Activated naive CD8-positive, alpha-beta T cell treated with anti-CD3 and anti-CD28 coated beads for 36 hours (primary cell): ENCODE data around the gene DKKL1. TPM values are rescaled to one million over a fixed set of nuclear protein-coding genes. Genes with fewer than 3 reads are reported as not detected.
"Not testable (repeated sequence)": the region's sequence is repeated elsewhere in the genome, so short reads cannot be mapped to it uniquely, and the experiment has no call there.

Source experiments
- DNase-seq: peaks from one replicate; pipeline ENCODE4 v3.0.0; 2021
- H3K27ac Mint-ChIP-seq: one replicate; pipeline ENCODE4 v1.8.0; 2022; ENCODE audit warnings: mild to moderate bottlenecking, moderate library complexity, mixed read lengths
- H3K27me3 Mint-ChIP-seq: one replicate; pipeline ENCODE4 v1.8.0; 2022; ENCODE audit warnings: mild to moderate bottlenecking, mixed read lengths
- H3K36me3 Mint-ChIP-seq: one replicate; pipeline ENCODE4 v1.8.0; 2021; ENCODE audit warnings: mild to moderate bottlenecking, mixed read lengths
- H3K4me1 Mint-ChIP-seq: one replicate; pipeline ENCODE4 v1.8.0; 2021; ENCODE audit warnings: mixed read lengths
- H3K4me3 Mint-ChIP-seq: one replicate; pipeline ENCODE4 v1.8.0; 2022; ENCODE audit warnings: mild to moderate bottlenecking, moderate library complexity, mixed read lengths
- H3K9me3 Mint-ChIP-seq: one replicate; pipeline ENCODE4 v1.8.0; 2022; ENCODE audit warnings: mixed read lengths
- total RNA-seq, 2 experiments: library from RNA; stranded (reverse); gene quantifications; one replicate each; pipeline ENCODE4 v1.2.3, GENCODE V29; 2021

Gene DKKL1
- total RNA-seq = not detected

DNA sequence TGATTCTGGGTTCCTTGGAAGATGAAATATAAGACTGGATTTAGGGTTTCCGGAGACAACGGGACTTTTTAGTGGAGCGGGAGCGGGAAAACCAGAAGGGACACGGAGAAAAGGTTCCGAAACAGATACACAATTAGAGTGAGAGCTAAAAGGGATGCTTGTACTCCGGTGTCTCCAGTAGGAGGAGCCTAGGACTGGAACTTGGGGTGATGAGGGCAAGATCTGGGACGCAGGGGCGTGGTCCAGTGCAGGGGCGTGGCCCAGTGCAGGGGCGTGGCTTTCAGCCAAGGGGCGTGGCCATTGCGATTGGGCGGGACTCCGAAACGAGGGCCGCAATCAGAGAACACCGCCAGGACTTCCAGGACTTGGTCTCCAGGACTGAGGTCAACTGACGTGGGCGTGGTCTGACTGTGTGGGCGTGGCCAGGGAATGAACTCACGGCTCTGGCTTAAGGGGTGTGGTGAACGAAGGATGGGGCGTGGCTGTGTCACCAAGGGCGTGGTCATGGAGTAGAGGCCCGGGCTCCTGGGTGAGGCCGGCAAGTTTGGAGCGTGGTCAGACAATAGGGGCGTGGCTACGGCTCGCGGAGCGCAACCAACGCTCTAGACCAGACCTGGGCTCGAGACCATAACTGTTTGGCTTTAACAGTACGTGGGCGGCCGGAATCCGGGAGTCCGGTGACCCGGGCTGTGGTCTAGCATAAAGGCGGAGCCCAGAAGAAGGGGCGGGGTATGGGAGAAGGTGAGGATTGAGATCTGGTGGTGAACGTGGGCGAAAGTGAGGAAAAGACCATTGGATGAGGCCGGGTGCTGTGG, at the start of gene DKKL1:
Gene DKKL1, plus strand, starts transcription at position 610 of the 815 bp plus-strand sequence. Its CDS starts 122 bp downstream, at position 732.
- peak; percentile 81 for DNase-seq
- no peaks in the 10 kb centered on the region for H3K9me3 Mint-ChIP-seq
- peaks cover 6% of the 10 kb centered on the region for H3K4me1 Mint-ChIP-seq
- H3K4me3 Mint-ChIP-seq = peak within 1 kb of the TSS; percentile 25
- H3K36me3 Mint-ChIP-seq = no peaks in the 10 kb centered on the region
- no peak within 1 kb of the TSS for H3K27ac Mint-ChIP-seq
- peaks cover 7% of the 10 kb centered on the region for H3K27me3 Mint-ChIP-seq

DNA sequence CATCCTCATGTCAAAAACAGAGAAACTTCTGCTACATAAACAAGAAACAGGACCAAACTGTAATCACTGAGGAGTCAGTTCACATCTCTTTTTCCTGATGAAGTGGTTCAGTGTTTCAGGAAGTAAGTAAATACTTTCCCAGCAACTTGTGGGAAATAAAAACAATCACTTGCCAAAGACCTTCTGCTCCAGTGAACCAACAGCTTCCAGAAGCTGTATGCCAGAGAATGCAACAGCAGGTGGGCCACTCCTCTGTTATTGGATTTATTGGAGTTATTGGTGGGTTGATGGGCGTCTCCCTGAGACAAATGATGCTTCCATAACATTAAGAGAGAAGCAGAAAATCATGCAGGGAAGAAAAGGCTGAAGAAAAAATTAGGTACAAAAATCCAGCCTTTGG, 48.6 kb upstream of the DKKL1 start:
- peaks cover 12% of the 10 kb centered on the region for H3K9me3 Mint-ChIP-seq
- no peak for DNase-seq
- H3K27me3 Mint-ChIP-seq = no peaks in the 10 kb centered on the region
- H3K27ac Mint-ChIP-seq = no peak overlapping the region
- H3K4me1 Mint-ChIP-seq = peaks cover 15% of the 10 kb centered on the region
- H3K36me3 Mint-ChIP-seq = peaks cover 19% of the 10 kb centered on the region
- no peak overlapping the region for H3K4me3 Mint-ChIP-seq

DNA sequence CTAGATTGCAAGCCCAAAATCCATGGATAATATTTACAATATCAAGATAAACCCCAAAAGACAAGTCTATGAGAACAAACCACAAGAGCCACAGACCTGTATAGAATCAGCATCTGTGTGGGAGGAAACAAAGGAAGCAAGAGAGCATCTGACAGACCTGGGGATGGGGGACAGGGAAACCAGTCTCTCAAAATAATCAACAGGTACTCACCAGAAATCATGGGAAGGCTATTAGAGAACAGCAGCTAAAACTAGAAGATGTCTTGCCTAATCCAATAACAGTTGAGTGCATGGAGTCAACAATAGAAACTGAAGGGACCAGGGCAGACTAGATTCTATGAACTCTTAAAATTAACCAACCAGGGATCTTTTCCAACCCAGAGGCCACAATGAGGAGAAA, 47.4 kb upstream of the DKKL1 start:
- DNase-seq = no peak
- no peak overlapping the region for H3K4me3 Mint-ChIP-seq
- H3K27ac Mint-ChIP-seq = no peak overlapping the region
- H3K4me1 Mint-ChIP-seq = peaks cover 11% of the 10 kb centered on the region
- no peaks in the 10 kb centered on the region for H3K27me3 Mint-ChIP-seq
- H3K9me3 Mint-ChIP-seq = peaks cover 12% of the 10 kb centered on the region
- peaks cover 24% of the 10 kb centered on the region for H3K36me3 Mint-ChIP-seq

DNA sequence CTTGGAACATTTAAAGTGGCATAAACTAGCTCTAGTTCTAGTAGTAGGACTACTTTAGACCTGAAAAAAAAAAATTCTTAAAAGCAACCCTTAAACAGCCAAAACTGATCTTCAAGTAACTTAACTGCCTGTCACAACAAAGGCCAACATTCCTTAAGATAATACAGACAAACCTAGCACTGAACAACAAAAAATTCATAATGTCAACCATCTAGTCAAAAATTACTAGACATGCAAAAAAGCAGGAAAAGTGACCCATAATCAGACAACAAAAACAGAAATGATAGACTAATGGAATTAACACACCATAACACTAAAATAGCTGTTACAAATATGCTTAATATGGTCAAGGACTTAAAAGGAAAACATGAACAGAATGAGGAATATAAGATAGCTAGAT, 45.4 kb upstream of the DKKL1 start:
- no peak overlapping the region for H3K4me3 Mint-ChIP-seq
- no peaks in the 10 kb centered on the region for H3K27me3 Mint-ChIP-seq
- peaks cover 35% of the 10 kb centered on the region for H3K36me3 Mint-ChIP-seq
- peaks cover 7% of the 10 kb centered on the region for H3K4me1 Mint-ChIP-seq
- DNase-seq = no peak
- H3K27ac Mint-ChIP-seq = no peak overlapping the region
- H3K9me3 Mint-ChIP-seq = peaks cover 17% of the 10 kb centered on the region

DNA sequence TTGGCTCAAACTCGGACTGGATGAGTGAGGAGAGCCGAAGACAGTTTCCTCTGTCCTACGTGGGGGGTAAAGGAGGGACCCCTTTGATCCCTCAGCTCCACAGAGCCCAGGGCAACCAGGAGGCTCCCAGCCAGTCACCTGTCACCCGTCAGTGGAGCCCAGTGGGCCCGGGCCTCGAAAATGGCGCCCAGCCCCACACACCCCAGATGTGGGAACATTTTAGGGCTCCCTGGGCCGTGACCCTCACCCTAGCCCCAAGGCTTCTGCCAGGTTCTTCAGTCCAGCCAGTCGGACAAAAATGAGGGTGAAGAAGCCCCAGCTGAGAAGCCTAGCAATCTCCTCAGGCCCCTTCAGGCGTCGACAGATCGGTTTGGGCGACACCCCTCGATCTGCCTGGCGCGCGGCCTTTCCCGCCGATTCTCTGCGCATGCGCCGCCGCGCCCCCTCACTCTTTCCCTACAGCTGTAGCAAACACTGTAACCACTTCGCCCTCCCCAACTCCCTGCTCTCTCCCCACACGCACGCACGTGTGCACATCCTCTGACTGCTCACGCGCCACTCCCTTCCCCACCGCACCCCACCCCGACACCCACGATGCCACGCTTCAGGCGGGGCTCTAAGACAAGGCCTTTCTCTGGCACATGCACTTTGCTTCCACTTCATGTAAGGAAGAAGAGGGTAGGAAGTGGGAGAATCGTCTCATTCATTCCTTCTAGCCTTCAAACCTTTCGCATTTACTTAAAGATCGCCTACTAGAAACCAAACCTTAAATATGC, 38.7 kb upstream of the DKKL1 start, which contains the start of gene SLC6A16:
Gene SLC6A16, minus strand, starts transcription at position 391 of the 776 bp plus-strand sequence. CDS start 13,844 bp downstream, outside the sequence.
- H3K27ac Mint-ChIP-seq = no peak within 1 kb of the TSS
- DNase-seq = no peak
- peaks cover 6% of the 10 kb centered on the region for H3K9me3 Mint-ChIP-seq
- H3K27me3 Mint-ChIP-seq = no peaks in the 10 kb centered on the region
- peaks cover 22% of the 10 kb centered on the region for H3K36me3 Mint-ChIP-seq
- peaks cover 22% of the 10 kb centered on the region for H3K4me1 Mint-ChIP-seq
- no peak within 1 kb of the TSS for H3K4me3 Mint-ChIP-seq

DNA sequence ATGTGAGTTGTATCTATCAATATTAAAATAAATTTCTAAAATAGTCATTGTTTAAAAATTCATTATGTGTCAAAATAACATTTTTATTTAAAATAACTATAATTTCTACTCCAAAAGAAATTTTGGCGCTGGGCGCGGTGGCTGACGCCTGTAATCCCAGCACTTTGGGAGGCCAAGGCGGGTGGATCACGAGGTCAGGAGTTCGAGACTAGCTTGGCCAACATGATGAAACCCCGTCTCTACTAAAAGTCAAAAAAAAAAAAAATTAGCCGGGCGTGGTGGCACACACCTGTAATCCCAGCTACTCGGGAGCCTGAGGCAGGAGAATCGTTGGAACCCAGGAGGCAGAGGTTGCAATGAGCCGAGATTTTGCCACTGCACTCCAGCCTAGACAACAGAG, 37.9 kb upstream of the DKKL1 start:
- H3K4me3 Mint-ChIP-seq, H3K27me3 Mint-ChIP-seq, H3K27ac Mint-ChIP-seq, DNase-seq, H3K9me3 Mint-ChIP-seq: not testable (repeated sequence)
- H3K4me1 Mint-ChIP-seq = peaks cover 26% of the 10 kb centered on the region
- H3K36me3 Mint-ChIP-seq = peaks cover 25% of the 10 kb centered on the region

DNA sequence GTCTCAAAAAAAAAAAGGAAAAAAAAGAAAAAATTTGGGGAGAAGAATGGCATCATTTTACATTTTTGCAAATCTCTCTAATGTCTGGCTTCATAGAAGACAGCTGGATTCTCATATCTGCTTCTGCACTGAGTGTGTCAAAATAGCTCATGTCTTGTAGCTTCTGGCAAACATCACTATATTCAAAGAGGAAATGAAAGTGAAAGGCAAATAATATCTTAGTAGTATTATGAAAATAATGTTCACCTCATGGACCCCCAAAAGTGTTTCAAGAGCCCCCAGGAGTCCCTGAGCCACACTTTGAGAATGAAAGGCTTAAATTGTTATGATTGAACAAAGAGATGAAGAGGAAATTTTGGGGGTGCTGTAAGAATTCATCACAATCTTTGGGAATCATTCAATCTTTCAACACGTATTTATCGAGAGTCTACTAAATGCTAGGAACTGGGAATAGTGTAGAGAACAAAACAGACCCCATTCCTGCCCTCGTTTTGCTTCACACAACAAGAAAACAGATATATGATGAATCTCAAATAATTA, 37.4 kb upstream of the DKKL1 start:
- peaks cover 29% of the 10 kb centered on the region for H3K4me1 Mint-ChIP-seq
- peaks cover 6% of the 10 kb centered on the region for H3K9me3 Mint-ChIP-seq
- peaks cover 22% of the 10 kb centered on the region for H3K36me3 Mint-ChIP-seq
- no peak for DNase-seq
- no peak overlapping the region for H3K4me3 Mint-ChIP-seq
- H3K27me3 Mint-ChIP-seq = no peaks in the 10 kb centered on the region
- peak overlapping the region; percentile 66 for H3K27ac Mint-ChIP-seq

DNA sequence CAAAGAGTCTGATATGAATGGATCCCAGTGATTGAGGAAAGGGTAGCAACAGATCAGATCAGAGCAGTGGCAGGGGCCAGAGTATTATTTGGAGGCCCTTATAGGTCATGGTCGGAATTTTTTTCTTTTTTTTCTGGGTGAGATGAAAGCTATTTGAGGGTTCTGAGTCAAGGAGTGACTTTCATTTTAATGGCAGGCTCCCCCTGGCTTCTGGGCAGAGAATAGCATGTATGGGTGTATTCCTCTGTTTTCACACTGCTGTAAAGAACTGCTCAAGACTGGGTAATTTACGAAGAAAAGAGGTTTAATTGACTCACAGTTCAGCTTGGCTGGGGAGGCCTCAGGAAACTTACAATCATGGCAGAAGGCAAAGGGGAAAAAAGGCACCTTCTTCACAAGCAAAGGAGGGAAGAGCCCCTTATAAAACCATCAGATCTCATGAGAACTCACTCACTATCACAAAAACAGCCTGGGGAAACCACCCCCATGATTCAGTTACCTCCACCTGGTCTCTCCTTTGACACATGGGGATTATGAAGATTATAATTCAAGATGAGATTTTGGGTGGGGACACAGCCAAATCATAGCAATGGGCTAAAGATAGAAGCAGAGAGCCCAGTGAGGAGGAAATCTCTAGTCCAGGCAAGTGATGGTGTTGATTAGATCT, 35.7 kb upstream of the DKKL1 start:
- Mint-ChIP-seq H3K36me3 (peaks cover 13% of the 10 kb centered on the region), H3K4me1 (peaks cover 38% of the 10 kb centered on the region), H3K9me3 (no peaks in the 10 kb centered on the region), H3K27ac (peak overlapping the region; percentile 7), H3K4me3 (no peak overlapping the region), H3K27me3 (no peaks in the 10 kb centered on the region)
- peak; percentile 50 for DNase-seq

DNA sequence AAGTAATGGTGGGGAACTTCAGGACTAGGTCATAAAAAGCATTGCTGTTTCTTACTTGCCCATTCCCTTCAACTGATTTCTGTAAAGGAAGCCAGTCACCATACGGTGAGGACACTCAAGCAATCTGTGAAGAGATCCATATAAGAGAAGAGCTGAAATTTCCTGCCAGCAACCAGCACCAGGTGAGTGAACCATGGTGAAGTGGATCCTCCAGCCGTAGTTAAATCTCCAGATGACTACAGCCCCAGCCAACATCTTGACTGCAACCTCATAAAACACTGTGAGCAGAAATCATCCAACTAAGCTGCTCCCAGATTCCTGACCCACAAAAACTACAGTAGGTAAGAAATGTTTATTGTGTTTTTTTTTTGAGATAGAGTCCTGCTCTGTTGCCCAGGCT, 34.9 kb upstream of the DKKL1 start:
- no peak overlapping the region for H3K27ac Mint-ChIP-seq
- no peak for DNase-seq
- no peak overlapping the region for H3K4me3 Mint-ChIP-seq
- H3K36me3 Mint-ChIP-seq = peaks cover 12% of the 10 kb centered on the region
- no peaks in the 10 kb centered on the region for H3K27me3 Mint-ChIP-seq
- peaks cover 44% of the 10 kb centered on the region for H3K4me1 Mint-ChIP-seq
- no peaks in the 10 kb centered on the region for H3K9me3 Mint-ChIP-seq

DNA sequence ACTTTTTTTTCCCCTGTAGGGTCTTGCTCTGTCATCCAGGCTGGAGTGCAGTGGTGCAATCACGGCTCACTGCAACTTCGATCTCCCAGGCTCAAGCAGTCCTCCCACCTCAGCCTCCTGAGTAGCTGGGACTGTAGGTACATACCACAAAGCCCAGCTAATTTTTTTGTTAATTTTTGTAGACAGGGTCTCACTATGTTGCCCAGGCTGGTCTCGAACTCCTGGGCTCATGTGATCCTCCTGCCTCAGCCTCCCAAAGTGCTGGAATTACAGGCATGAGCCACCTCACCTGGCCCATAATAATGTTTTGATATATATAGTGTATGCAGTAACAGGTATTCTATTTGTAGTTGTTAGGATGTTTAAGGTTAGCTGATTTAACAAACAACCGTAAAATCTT, 32.5 kb upstream of the DKKL1 start:
- Mint-ChIP-seq H3K27ac (peak overlapping the region; percentile 59), H3K4me1 (peaks cover 51% of the 10 kb centered on the region), H3K36me3 (peaks cover 12% of the 10 kb centered on the region)
- H3K27me3 Mint-ChIP-seq, DNase-seq, H3K9me3 Mint-ChIP-seq, H3K4me3 Mint-ChIP-seq: not testable (repeated sequence)

DNA sequence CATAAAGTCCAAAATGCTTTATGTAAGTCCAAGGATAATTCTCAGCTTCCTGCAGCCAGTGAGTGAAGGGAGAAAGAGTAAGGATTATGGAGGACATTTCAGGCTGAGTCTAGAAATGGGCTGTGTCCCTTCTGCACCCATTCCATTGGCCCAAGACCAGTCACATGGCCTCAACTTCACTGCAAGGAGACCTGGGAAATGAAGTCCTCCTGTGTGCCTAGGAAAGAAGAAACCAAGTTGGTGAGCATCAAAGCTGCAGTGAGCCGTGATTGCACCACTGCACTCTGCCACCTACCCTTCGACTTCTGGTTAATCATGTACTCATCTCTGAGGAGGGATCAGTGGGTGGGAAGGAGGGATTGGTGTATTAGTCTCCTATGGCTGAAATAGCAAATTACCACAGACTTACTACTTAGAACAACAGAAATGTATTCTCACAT, 32.0 kb upstream of the DKKL1 start:
- no peak overlapping the region for H3K4me3 Mint-ChIP-seq

DNA sequence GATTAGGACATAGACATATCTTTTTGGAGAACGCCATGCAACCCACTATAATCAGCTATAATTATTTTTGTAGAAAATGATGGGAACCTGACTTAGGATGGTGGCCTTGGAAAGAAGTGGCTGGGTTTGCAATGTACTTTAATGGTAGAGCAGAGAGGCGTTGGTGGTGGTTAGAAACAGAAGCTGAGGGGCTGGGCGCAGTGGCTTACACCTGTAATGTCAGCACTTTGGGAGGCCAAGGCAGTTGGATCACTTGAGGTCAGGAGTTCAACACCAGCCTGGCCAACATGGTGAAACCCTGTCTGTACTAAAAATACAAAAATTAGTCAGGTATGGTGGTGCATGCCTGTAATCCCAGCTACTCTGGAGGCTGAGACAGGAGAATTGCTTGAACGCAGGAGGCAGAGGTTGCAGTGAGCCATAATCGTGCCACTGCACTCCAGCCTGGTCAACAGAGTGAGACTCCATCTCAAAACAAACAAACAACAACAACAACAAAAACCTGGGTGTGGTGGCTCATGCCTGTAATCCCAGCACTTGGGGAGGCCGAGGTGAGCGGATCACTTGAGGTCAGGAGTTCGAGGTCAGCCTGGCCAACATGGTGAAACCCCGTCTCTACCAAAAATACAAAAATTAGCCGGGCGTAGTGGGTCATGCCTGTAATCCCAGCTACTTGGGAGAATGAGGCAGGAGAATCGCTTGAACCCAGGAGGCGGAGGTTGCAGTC, 30.8 kb upstream of the DKKL1 start:
- not testable (repeated sequence) for H3K9me3 Mint-ChIP-seq, H3K27me3 Mint-ChIP-seq, DNase-seq
- Mint-ChIP-seq H3K36me3 (peaks cover 17% of the 10 kb centered on the region), H3K27ac (peak overlapping the region; percentile 89), H3K4me1 (peaks cover 54% of the 10 kb centered on the region), H3K4me3 (peak overlapping the region; percentile 71)

More for the DNA sequence above, 32.0 kb upstream of the DKKL1 start:
- Mint-ChIP-seq H3K27me3 (no peaks in the 10 kb centered on the region), H3K9me3 (no peaks in the 10 kb centered on the region), H3K36me3 (peaks cover 15% of the 10 kb centered on the region), H3K4me1 (peaks cover 53% of the 10 kb centered on the region), H3K27ac (peak overlapping the region; percentile 59)
- peak; percentile 57 for DNase-seq

DNA sequence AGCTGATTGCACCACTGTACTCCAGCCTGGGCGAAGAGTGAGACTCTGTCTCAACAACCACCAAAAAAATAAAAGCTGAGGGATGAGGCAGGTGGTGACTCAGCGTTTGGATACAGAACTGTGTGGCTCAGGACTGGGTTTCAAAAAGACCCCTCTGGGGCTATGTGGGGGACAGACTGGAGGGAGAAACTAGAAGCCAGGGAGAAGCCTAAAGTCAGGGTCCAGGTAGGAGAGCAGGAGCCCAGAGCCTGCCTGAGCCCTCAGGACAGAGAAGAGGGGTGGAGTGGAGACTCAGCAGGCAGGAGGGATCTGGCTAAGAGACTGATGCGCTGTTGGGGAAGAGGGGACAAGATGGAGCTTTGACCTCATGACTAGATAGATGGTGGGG, 30.3 kb upstream of the DKKL1 start:
- Mint-ChIP-seq H3K4me3 (peak overlapping the region; percentile 71), H3K36me3 (peaks cover 20% of the 10 kb centered on the region), H3K27ac (peak overlapping the region; percentile 89), H3K27me3 (no peaks in the 10 kb centered on the region), H3K4me1 (peaks cover 50% of the 10 kb centered on the region), H3K9me3 (no peaks in the 10 kb centered on the region)
- no peak for DNase-seq

DNA sequence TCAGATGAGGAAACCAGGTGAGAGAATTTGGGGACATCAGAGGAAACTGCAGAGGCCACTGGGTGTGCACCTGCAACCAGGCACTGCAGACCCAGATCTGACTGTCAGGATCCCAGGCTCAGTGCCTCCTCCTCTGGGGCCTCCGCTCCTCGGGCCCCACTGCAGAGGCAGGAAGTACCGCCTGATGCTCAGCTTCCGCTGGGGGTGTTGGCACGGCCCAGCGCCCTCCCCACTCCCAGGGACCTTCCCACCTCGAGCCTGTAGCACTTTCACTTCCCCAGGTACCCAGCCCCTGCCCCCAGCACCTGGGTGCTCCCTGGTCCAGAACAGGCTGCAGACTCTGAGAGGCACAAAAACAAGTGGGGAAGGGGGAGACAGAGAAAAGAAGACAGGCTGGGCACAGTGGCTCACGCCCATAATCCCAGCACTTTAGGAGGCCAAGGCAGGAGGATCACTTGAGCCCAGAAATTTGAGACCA, 29.8 kb upstream of the DKKL1 start:
- peaks cover 24% of the 10 kb centered on the region for H3K36me3 Mint-ChIP-seq

More for the DNA sequence above, 29.8 kb upstream of the DKKL1 start:
- Mint-ChIP-seq H3K27ac (peak overlapping the region; percentile 89), H3K4me1 (peaks cover 52% of the 10 kb centered on the region), H3K4me3 (peak overlapping the region; percentile 71), H3K27me3 (no peaks in the 10 kb centered on the region), H3K9me3 (no peaks in the 10 kb centered on the region)
- peak; percentile 71 for DNase-seq
